ENCODE measurements around the gene ZFYVE9.
"Not testable (repeated sequence)": the region's sequence is repeated elsewhere in the genome, so short reads cannot be mapped to it uniquely, and the experiment has no call there.

ZFYVE9 gene

DNA sequence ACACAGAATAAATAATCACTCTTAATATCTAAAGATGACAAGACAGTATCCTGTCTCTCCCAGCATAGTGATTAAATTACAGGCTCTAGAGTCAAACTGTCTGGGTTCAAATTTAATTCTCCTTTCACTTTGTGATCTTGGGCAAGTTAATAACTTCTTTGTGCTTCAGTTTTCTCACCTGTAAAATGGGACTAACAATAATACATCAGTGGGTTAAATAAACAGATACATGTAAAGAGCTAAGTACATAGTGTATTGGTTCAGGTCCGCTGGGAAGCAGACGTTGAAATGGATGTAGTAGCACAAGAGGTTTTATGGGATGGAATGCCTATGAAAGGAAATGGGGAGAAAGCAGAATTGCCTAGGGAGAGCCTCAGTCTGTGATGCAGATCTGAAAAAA lies 10.7 kb downstream of the ZFYVE9 start:
- no peak for DNase-seq (ENCODE audit: low read depth)

- no peak for DNase-seq (ENCODE audit: low read depth)
Observed at GRCh38 chr1:52153010-52153409, 11.1 kb downstream of the ZFYVE9 start.

- DNase-seq (ENCODE audit: low read depth) = no peak
Observed at GRCh38 chr1:52153898-52154297, 12.0 kb downstream of the ZFYVE9 start.

- DNase-seq (ENCODE audit: low read depth) = no peak
Observed at GRCh38 chr1:52156460-52156859, 14.6 kb downstream of the ZFYVE9 start.

GRCh38 chr1:52157582-52157981 lies 15.7 kb downstream of the ZFYVE9 start:
- DNase-seq (ENCODE audit: low read depth) = no peak

GRCh38 chr1:52158218-52158617 lies 16.3 kb downstream of the ZFYVE9 start:
- DNase-seq (ENCODE audit: low read depth) = no peak

- no peak for DNase-seq (ENCODE audit: low read depth)
Observed at GRCh38 chr1:52159033-52159789, 17.3 kb downstream of the ZFYVE9 start.

DNA sequence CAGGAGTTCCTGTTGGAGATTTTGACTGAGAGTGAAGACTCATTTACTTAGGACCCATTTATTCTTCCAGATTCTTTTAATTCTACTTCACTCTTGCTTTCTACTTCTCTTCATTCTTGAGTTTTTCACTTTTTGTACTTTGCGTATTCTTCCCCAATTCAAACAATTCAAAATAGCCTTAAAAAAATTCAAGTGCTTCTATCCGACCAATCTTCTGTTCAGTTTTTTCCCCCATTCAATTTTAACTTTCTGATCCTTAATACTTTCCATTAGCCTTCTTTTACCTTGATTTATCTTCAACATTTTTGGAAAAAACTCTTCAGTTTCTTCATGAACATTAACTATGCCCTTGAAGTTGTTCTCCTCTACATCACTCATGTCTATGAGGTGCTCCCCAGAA lies 21.1 kb downstream of the ZFYVE9 start:
- DNase-seq (ENCODE audit: low read depth) = no peak

- no peak for DNase-seq (ENCODE audit: low read depth)
Observed at GRCh38 chr1:52164604-52165003, 22.7 kb downstream of the ZFYVE9 start.

DNA sequence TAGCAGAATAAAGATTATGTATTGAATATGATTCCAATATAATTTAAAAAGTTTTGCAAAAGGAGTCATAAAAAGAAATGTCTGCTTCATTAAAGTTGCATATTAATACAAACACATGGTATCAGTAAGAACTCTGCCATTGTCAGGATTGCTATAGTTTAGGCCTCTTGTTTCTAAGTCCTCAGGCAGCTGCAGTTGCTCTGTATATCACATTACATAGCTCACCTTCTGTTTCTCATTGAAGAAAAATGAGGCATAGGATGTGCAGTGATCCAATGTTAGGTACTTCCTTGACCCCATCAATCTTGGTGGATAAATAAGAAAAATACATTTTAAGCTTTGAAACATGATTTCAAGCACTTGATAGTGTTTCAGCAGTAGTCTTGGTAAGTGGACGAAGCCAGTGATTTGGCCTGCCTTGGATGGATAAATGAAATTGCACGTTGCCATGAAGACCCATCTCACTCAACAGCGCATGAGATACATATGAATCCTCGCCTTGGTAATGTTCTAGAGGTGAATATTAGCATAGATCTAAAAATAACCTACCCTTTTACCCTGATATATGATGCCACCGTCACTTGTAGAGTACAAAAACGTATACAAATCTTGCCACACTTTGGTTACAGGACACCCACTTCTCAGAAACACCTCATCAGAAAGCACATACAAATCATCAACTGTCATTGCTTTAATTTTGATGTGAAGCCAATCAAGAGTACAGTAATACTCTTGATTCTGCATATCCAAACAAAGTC lies 25.3 kb downstream of the ZFYVE9 start:
- no peak for DNase-seq (ENCODE audit: low read depth)

GRCh38 chr1:52168373-52169080 lies 26.6 kb downstream of the ZFYVE9 start:
- DNase-seq (ENCODE audit: low read depth) = no peak

- not testable (repeated sequence) for DNase-seq (ENCODE audit: low read depth)
Observed at GRCh38 chr1:52171149-52171548, 29.3 kb downstream of the ZFYVE9 start.

GRCh38 chr1:52179073-52179472 lies 37.2 kb downstream of the ZFYVE9 start:
- no peak for DNase-seq (ENCODE audit: low read depth)

DNA sequence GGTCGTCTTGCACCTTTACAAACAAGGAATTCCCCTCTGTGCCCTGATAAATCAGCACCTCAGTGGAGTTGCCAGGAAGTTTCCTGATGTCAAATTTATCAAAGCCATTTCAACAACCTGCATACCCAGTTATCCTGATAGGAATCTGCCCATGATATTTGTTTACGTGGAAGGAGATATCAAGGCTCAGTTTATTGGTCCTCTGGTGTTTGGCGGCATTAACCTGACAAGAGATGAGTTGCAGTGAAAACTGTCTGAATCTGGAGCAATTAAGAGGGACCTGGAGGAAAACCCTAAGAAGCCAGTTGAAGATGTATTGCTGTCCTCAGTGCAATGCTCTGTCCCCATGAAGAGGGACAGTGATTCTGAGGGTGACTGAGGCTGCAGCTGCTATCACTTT lies 38.3 kb downstream of the ZFYVE9 start:
- no peak for DNase-seq (ENCODE audit: low read depth)

DNA sequence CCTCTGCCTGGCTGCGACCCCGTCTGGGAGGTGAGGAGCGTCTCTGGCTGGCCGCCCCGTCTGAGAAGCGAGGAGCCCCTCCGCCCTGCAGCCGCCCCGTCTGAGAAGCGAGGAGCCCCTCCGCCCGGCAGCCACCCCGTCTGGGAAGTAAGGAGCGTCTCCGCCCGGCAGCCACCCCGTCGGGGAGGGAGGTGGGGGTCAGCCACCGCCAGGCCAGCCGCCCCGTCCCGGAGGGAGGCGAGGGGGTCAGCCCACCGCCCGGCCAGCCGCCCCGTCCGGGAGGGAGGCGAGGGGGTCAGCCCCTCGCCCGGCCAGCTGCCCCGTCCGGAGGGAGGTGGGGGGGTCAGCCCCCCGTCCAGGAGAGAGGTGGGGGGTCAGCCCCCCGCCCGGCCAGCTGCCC lies 39.9 kb downstream of the ZFYVE9 start:
- not testable (repeated sequence) for DNase-seq (ENCODE audit: low read depth)

- DNase-seq (ENCODE audit: low read depth) = not testable (repeated sequence)
Observed at GRCh38 chr1:52182328-52182727, 40.4 kb downstream of the ZFYVE9 start.

- DNase-seq (ENCODE audit: low read depth) = no peak
Observed at GRCh38 chr1:52182874-52183400, 41.0 kb downstream of the ZFYVE9 start.

DNA sequence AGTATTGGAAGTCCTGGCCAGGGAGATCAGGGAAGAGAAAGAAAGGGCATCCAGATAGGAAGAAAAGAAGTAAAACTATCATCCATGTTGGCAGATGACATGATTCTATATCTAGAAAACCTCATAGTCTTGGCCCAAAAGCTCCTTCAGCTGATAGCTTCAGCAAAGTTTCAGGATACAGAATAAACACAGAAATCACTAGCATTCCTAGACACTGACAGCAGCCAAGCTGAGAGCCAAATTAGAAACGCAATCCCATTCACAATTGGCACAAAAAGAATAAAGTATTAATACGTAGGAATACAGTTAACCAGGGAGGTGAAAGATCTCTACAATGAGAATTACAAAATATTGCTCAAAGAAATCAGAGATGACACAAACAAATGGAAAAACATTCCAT lies 44.6 kb downstream of the ZFYVE9 start:
- DNase-seq (ENCODE audit: low read depth) = no peak

GRCh38 chr1:52189898-52190480 lies 48.1 kb downstream of the ZFYVE9 start:
- DNase-seq (ENCODE audit: low read depth) = no peak

GRCh38 chr1:52190500-52191252 lies 48.8 kb downstream of the ZFYVE9 start:
- no peak for DNase-seq (ENCODE audit: low read depth)

DNA sequence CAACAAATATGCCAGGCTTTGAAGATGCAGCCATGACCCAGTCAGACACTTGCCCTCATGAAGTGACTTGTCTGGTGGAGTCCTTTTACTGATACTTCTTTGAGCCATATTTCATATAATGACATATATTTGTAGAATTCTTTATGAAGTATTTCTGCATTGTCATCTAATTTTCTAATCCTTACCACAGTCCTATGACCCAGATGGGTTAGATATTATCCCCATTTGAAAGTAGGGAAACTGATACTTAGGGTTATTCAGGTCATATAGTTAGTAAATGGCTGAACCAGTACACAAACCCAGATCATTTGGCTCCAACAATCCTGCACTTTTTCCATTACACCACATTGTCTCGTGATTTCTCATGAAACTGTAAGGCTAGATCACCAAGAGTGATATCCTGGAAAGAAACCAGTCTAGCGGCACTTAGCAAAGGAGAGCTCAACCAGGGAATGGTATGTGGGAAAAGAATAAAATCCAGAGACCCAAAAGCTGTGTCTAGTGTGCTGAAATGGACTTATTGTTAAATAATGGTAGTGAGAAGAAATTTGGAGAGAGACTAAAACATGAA lies 49.6 kb downstream of the ZFYVE9 start:
- DNase-seq (ENCODE audit: low read depth) = no peak
